ENCODE measurements around the gene FHAD1. TPM values are rescaled to one million over a fixed set of nuclear protein-coding genes. Genes with fewer than 3 reads are reported as not detected.

The FHAD1 gene
- total RNA-seq, 1 donor: 0.72 TPM

GRCh38 chr1:15299179-15299578 is 52.2 kb downstream of the FHAD1 start:
- H2AFZ ChIP-seq (ENCODE audit: low read length): no peak overlapping the region
- no peaks in the 10 kb centered on the region for H3K79me2 ChIP-seq (ENCODE audit: insufficient read depth, low read length)
- no peaks in the 10 kb centered on the region for H4K20me1 ChIP-seq (ENCODE audit: insufficient read depth, low read length)
- H3K27ac ChIP-seq (ENCODE audit: low read depth, low read length): no peak overlapping the region
- no peak overlapping the region for H3K4me2 ChIP-seq (ENCODE audit: insufficient read depth, low read length)
- TF ChIP-seq CTCF (IDR thresholded peaks at IDR 0.05; ENCODE audit: extremely low read depth, low read depth, low read length): no peak
- no peaks in the 10 kb centered on the region for H3K4me1 ChIP-seq (ENCODE audit: insufficient read depth, low read length)
- H3K9me3 ChIP-seq (ENCODE audit: low read depth, low read length): no peaks in the 10 kb centered on the region
- H3K4me3 ChIP-seq (ENCODE audit: insufficient read depth, low read length): no peak overlapping the region
- no peaks in the 10 kb centered on the region for H3K27me3 ChIP-seq (ENCODE audit: insufficient read depth, low read length)
- DNase-seq (ENCODE audit: insufficient read length, low spot score, missing footprints): no peak
- no peaks in the 10 kb centered on the region for H3K36me3 ChIP-seq (ENCODE audit: insufficient read depth, low read length)

DNA sequence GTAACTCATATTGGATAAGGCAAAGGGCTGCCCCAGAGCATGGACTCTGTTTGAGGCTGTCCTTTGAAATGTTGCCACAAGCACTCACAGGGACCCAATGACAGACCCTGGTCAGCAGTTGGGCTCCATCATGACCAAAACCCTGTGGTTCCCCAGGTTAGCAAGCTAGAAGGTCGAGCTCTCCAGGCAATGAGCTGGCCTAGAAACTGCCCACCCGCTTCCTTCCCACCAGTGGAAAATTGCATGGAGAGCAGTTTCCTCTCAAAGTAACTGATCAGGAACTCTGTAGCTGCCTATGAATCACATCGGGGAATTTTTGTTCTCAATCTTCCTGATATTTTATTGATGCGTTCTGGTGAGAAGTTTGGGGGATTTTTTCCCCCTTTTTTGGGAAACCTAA is 52.8 kb downstream of the FHAD1 start:
- Histone ChIP-seq H3K4me1 (ENCODE audit: insufficient read depth, low read length) (peaks cover 3% of the 10 kb centered on the region), H3K4me2 (ENCODE audit: insufficient read depth, low read length) (no peak overlapping the region), H3K27ac (ENCODE audit: low read depth, low read length) (no peak overlapping the region), H3K4me3 (ENCODE audit: insufficient read depth, low read length) (no peak overlapping the region), H2AFZ (ENCODE audit: low read length) (no peak overlapping the region), H3K79me2 (ENCODE audit: insufficient read depth, low read length) (no peaks in the 10 kb centered on the region), H3K9me3 (ENCODE audit: low read depth, low read length) (no peaks in the 10 kb centered on the region), H4K20me1 (ENCODE audit: insufficient read depth, low read length) (no peaks in the 10 kb centered on the region), H3K27me3 (ENCODE audit: insufficient read depth, low read length) (no peaks in the 10 kb centered on the region), H3K36me3 (ENCODE audit: insufficient read depth, low read length) (no peaks in the 10 kb centered on the region)
- DNase-seq (ENCODE audit: insufficient read length, low spot score, missing footprints): no peak
- TF ChIP-seq CTCF (IDR thresholded peaks at IDR 0.05; ENCODE audit: extremely low read depth, low read depth, low read length): no peak

GRCh38 chr1:15303935-15304334 is 56.9 kb downstream of the FHAD1 start:
- Histone ChIP-seq H3K27me3 (ENCODE audit: insufficient read depth, low read length) (no peaks in the 10 kb centered on the region), H4K20me1 (ENCODE audit: insufficient read depth, low read length) (no peaks in the 10 kb centered on the region), H3K36me3 (ENCODE audit: insufficient read depth, low read length) (no peaks in the 10 kb centered on the region), H3K4me3 (ENCODE audit: insufficient read depth, low read length) (no peak overlapping the region), H3K4me2 (ENCODE audit: insufficient read depth, low read length) (no peak overlapping the region), H3K27ac (ENCODE audit: low read depth, low read length) (no peak overlapping the region), H3K4me1 (ENCODE audit: insufficient read depth, low read length) (peaks cover 9% of the 10 kb centered on the region), H2AFZ (ENCODE audit: low read length) (no peak overlapping the region), H3K79me2 (ENCODE audit: insufficient read depth, low read length) (no peaks in the 10 kb centered on the region), H3K9me3 (ENCODE audit: low read depth, low read length) (no peaks in the 10 kb centered on the region)
- no peak for DNase-seq (ENCODE audit: insufficient read length, low spot score, missing footprints)
- no peak for TF ChIP-seq CTCF (IDR thresholded peaks at IDR 0.05; ENCODE audit: extremely low read depth, low read depth, low read length)

GRCh38 chr1:15304708-15305467 is 57.9 kb downstream of the FHAD1 start:
- H3K9me3 ChIP-seq (ENCODE audit: low read depth, low read length): no peaks in the 10 kb centered on the region
- peak overlapping the region; percentile 93 for H2AFZ ChIP-seq (ENCODE audit: low read length)
- no peaks in the 10 kb centered on the region for H4K20me1 ChIP-seq (ENCODE audit: insufficient read depth, low read length)
- no peaks in the 10 kb centered on the region for H3K27me3 ChIP-seq (ENCODE audit: insufficient read depth, low read length)
- H3K79me2 ChIP-seq (ENCODE audit: insufficient read depth, low read length): no peaks in the 10 kb centered on the region
- H3K4me3 ChIP-seq (ENCODE audit: insufficient read depth, low read length): peak overlapping the region; percentile 56
- peak overlapping the region; percentile 76 for H3K4me2 ChIP-seq (ENCODE audit: insufficient read depth, low read length)
- DNase-seq (ENCODE audit: insufficient read length, low spot score, missing footprints): no peak
- no peak overlapping the region for H3K27ac ChIP-seq (ENCODE audit: low read depth, low read length)
- H3K36me3 ChIP-seq (ENCODE audit: insufficient read depth, low read length): no peaks in the 10 kb centered on the region
- TF ChIP-seq CTCF (IDR thresholded peaks at IDR 0.05; ENCODE audit: extremely low read depth, low read depth, low read length): peak; percentile 79
- peaks cover 9% of the 10 kb centered on the region for H3K4me1 ChIP-seq (ENCODE audit: insufficient read depth, low read length)

All from osteoblast (primary cell).